EL (cell line): ENCODE measurements around the gene CHIT1.

Experiments used
- DNase-seq: peaks from one replicate; pipeline ENCODE4 v3.0.0-alpha.2; 2016

Gene CHIT1

DNA sequence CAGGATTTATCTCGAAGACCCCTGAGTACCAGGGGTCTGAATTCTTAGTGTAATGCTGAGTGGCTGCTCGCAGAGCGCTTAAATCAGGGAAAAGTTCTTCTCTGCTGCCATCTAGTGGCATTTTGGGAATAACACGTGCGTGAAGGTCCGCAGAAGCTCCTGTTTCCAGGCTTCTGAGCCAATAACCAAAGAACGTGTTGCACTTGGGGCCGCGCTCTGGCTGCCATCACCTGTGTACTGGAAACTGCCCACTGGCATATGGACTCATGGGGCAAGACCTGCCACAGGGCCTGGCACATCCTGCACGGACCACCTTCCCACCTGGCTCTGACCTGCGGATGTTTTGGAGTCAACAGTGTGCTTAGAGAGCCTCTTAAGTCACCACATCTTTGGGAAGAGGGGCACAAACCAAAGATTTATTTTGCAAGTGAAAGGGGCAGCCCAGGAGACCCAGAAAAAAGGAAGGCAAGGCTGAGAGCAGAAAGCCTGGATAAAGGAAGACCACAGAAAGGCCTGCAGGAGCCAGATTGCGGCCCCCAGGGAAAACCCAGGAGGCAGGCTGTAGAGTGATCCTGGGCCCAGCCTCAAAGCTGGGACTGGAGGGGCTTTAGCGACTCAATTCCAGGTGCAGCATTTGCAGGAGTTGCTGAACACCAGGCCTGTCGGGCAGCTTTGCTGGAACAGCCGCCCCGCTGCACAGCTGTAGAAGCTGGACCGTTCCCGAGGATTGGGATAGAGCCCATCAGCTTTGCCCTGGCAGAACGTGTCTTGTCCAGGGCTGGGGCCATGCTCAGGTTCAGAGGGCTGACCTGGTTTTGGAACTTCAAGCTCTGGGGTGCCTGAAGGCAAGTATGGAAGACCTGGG lies 13.0 kb downstream of the CHIT1 start:
- DNase-seq = peak; percentile 58

DNA sequence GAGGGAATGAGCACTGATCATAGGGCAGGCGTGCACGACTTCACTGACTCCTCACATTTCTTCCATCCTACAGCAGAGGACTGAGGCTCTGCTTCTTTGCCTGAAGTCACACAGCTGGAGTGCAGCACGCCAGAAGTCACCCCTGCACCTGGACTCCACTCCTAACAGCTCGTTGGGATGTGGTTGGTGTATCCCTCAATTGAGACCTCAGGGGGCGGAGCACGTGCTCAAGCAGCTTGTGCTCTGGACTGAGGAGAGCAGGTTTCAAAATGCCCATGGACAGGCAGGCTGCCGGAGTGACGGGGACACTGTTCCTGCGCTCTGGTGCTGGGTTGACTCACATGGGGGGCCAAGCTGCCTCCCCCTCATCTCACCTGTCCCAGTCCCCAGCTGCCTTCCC lies 13.9 kb downstream of the CHIT1 start:
- DNase-seq = no peak

- DNase-seq = no peak
Observed at GRCh38 chr1:203214871-203215270, 14.6 kb downstream of the CHIT1 start.

GRCh38 chr1:203213126-203213525 lies 16.3 kb downstream of the CHIT1 start:
- DNase-seq = no peak

- DNase-seq = no peak
Observed at GRCh38 chr1:203211812-203212211, 17.7 kb downstream of the CHIT1 start.

DNA sequence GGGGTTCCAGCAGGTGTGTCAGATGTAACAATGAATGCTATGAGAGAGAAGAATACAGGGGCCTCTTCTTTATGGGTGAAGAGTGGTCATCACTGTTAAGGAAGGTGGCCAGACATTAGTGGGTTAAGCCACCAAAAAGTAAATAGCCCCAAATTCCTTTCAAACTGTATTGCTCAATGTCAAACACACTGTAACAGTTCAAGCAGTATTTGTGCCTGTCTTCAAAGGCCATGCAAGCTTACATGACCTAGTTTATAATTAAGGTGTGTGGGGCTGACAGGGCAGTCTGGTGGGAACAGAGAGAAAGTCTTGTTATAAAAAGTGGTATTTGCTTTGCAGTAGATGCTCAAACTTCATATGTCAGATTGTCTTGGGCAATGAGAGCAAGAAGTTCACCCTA lies 18.5 kb downstream of the CHIT1 start:
- no peak for DNase-seq

DNA sequence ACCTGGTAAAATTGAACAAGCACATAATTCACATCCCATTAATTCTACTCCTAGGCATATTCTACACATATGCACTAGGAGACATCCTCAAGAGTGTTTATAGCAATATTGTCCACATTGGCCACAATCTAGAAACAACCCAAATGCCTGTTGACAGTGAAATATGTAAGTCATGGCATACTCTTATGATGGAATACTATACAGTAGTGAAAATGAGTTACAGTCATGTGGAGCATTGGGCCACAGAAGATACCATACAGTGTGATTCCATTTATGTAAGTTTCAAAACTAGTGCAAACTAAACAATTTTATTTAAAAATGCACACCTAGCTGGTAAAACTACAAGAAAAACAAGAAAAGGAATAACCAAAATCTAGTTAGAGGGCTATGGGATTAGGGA lies 19.1 kb downstream of the CHIT1 start:
- DNase-seq = no peak

DNA sequence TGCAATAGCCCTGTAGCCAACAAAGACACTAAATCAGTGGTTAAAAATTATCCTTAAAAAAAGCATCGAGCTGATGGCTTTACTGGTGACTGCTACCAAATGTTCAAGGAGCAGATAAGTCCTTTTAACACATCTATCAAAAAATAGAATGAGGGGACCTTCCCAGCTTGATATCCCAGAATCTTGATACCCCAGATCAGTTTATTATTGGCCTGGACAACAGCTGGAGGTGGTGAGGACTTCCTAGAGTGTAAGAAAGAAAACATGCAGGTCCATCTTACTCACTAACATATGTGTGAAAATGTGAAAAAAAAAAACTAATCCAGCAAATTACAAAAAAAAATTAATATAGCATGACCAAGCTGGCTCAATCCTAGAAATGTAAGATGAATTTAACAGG lies 21.3 kb downstream of the CHIT1 start:
- DNase-seq = no peak

DNA sequence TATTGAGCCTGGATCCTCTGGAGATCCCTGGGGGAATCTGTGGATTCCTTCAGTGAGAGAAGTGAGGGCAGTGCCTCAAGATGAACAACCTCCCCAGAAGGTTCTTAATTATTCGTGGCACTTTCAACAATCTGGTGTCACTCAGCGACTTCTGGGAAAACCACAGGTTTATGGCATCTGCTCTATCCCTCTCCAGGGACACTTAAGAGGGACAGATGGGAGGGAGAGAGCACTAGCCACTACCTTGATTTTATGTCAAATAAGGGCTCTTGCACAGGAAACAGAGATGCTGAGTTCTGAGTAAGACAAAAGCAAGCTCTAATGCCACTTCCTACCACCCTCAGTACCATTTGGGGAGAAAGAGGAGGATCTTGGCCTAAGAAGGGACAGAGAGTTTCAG lies 21.7 kb downstream of the CHIT1 start:
- no peak for DNase-seq

- no peak for DNase-seq
Observed at GRCh38 chr1:203206129-203206687, 23.3 kb downstream of the CHIT1 start.

GRCh38 chr1:203204756-203205155 lies 24.7 kb downstream of the CHIT1 start:
- DNase-seq = no peak

- peak; percentile 54 for DNase-seq
Observed at GRCh38 chr1:203202431-203203245, 26.8 kb downstream of the CHIT1 start.

GRCh38 chr1:203201516-203202205 lies 27.8 kb downstream of the CHIT1 start:
- no peak for DNase-seq

- DNase-seq = no peak
Observed at GRCh38 chr1:203200916-203201315, 28.6 kb downstream of the CHIT1 start.

DNA sequence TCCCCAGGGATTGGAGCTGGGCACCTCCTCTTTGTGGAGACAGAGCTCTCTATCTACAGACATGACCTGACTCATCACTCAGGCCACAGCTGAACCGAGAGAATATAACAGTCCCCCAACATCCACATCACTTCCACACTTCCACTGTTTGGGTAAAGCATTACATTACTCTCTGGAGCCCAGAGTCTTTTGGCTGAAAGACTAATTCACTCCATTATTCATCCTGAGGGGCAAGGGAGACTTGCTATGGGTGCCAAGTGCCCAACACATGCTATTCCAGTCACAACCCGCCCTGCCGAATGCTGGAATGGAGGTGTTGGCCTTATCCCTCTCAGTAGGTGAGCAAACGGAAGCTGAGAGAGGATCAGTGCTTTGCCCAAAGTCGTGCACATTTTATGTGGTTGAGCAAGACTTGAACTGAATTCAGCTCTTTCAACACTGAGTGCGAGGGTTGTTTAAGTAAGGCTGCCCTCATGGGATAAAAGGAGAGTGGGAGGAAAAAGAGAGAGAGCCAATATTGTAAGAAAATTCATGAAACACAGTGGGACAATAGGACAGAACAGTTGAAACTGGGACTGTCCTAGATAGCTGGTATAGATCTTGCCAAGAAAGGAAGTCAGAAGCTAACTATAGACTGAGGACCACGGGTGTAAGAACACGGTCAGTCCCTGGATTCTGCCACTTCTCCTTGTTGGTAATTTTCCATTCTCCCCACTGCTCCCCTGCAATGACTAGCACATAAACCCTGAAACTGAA lies 29.5 kb downstream of the CHIT1 start:
- no peak for DNase-seq

DNA sequence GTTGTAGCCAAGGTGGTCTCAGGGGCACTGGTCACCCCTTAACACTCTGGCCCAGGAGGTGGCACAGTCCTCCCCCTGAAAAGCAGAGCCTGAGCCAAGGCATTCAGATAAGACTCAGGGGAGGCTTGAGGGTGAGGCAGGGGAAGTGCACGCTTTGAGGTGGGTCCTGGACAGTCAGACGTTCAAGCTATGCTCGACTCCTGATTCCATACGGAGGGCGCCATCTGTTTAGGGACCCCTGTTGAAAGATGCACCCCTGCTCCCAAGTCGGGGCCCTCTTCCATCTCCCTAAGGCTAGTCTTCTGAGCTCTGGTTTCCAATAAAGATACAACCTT lies 30.0 kb downstream of the CHIT1 start:
- no peak for DNase-seq

DNA sequence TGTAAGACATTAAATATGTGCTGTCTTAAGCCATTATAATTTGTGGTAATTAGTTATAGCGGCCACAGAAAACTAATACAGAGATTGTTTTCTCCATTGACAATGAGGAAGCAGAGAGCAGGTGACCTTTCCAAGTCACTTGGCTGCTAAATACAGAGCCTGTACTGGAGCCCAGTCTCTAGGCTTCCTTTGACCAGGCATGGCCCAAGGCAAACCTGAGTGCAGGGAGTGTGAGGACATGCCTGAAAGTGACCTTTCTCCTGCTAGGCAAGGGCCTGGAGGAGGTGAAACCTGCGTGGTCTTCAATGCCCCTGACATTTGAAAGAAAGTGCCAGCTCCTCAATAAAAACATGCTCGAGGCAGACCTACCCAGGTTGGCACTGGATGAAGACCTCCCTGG lies 30.5 kb downstream of the CHIT1 start:
- no peak for DNase-seq

- peak; percentile 83 for DNase-seq
Observed at GRCh38 chr1:203197625-203198024, 31.8 kb downstream of the CHIT1 start.

GRCh38 chr1:203196371-203196770 lies 33.1 kb downstream of the CHIT1 start:
- no peak for DNase-seq

- DNase-seq = no peak
Observed at GRCh38 chr1:203190949-203191348, 38.5 kb downstream of the CHIT1 start.

GRCh38 chr1:203189951-203190352 lies 39.5 kb downstream of the CHIT1 start:
- no peak for DNase-seq

DNA sequence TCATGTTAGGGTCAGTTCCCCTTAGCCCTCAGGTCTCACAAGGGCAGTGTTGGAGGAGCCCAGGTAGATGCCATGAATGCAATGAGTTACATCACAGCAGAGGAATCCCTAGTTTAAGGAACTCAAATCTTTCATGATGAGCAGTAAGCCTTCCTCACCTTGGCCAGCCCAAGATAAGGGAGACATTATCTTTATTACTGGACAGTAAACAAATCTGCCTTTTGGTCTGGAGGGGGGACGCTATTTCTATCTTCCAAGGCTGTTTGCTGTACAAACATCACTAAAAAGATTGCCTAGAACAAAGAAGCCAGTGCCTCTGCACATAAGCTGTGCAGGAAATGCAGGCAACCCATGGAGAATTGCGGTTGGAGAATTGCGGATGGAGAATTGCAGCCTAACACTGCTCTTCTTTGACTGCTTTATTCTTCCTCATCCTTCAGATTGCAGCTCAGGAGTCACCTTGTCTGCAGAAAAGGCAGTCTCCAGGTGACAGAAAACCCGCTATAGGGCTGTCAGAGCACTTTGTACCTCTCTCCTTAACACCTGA lies 40.7 kb downstream of the CHIT1 start:
- no peak for DNase-seq
